SK-N-SH (cell line): ENCODE results near the gene PRRX2.

Experiments used
- CHD2 ChIP-seq: fragments of 150-350 bp; IDR thresholded peaks from 2 replicates; pipeline ENCODE4 v1.6.1; 2018; ENCODE audit warnings: low read length; ENCODE audit not compliant: partially characterized antibody
- CTCF ChIP-seq: fragments of 200-600 bp; sonication (generic); IDR thresholded peaks from 2 replicates; pipeline ENCODE4 v1.6.1; 2017; ENCODE audit warnings: antibody characterized with exemption, mild to moderate bottlenecking, moderate library complexity
- EZH2phosphoT487 ChIP-seq: fragments of 200-600 bp; sonication (generic); IDR thresholded peaks from 2 replicates; pipeline ENCODE4 v1.6.1; 2017; ENCODE audit warnings: low read depth, mixed run types, mild to moderate bottlenecking, antibody characterized with exemption, moderate library complexity, borderline replicate concordance
- JUND ChIP-seq: IDR thresholded peaks from 2 replicates; pipeline ENCODE4 v1.4.0; 2012
- MXI1 ChIP-seq: IDR thresholded peaks from 2 replicates; pipeline ENCODE4 v1.6.1; 2012; ENCODE audit warnings: mild to moderate bottlenecking, low read depth, low read length, improper control_type of control experiment
- PBX3 ChIP-seq: IDR thresholded peaks from 2 replicates; pipeline ENCODE4; 2012
- POLR2AphosphoS5 ChIP-seq: IDR thresholded peaks from 2 replicates; pipeline ENCODE4 v1.6.1; 2012; ENCODE audit warnings: low read depth, low read length
- RAD21 ChIP-seq: IDR thresholded peaks from 2 replicates; pipeline ENCODE4 v1.6.1; 2012; ENCODE audit warnings: mild to moderate bottlenecking, low read length
- RCOR1 ChIP-seq: fragments of 150-350 bp; IDR thresholded peaks from 2 replicates; pipeline ENCODE4 v1.6.1; 2017; ENCODE audit warnings: antibody characterized with exemption, low read length
- SIN3A ChIP-seq: IDR thresholded peaks from 2 replicates; pipeline ENCODE4 v1.6.1; 2012; ENCODE audit warnings: low read depth, mild to moderate bottlenecking, low read length, moderate library complexity, borderline replicate concordance
- YY1 ChIP-seq: IDR thresholded peaks from 2 replicates; pipeline ENCODE4 v1.4.0; 2012; ENCODE audit warnings: low read depth, mild to moderate bottlenecking

- TF ChIP-seq PBX3: no peak
- no peak for TF ChIP-seq CTCF
- TF ChIP-seq JUND: no peak
- TF ChIP-seq POLR2AphosphoS5: no peak
- TF ChIP-seq RAD21: no peak
- no peak for TF ChIP-seq EZH2phosphoT487
- no peak for TF ChIP-seq YY1
- TF ChIP-seq CHD2: no peak
- TF ChIP-seq MXI1: no peak
- no peak for TF ChIP-seq RCOR1
- no peak for TF ChIP-seq SIN3A
Measured at GRCh38 chr9:129648092-129648763, 17.2 kb upstream of the PRRX2 start.
